Measurements from ENCODE around the gene TMEM63B. TPM values are rescaled to one million over a fixed set of nuclear protein-coding genes. Genes with fewer than 3 reads are reported as not detected.

TMEM63B gene
- total RNA-seq, 1 donor from 2014 or later = 51.2 TPM

DNA sequence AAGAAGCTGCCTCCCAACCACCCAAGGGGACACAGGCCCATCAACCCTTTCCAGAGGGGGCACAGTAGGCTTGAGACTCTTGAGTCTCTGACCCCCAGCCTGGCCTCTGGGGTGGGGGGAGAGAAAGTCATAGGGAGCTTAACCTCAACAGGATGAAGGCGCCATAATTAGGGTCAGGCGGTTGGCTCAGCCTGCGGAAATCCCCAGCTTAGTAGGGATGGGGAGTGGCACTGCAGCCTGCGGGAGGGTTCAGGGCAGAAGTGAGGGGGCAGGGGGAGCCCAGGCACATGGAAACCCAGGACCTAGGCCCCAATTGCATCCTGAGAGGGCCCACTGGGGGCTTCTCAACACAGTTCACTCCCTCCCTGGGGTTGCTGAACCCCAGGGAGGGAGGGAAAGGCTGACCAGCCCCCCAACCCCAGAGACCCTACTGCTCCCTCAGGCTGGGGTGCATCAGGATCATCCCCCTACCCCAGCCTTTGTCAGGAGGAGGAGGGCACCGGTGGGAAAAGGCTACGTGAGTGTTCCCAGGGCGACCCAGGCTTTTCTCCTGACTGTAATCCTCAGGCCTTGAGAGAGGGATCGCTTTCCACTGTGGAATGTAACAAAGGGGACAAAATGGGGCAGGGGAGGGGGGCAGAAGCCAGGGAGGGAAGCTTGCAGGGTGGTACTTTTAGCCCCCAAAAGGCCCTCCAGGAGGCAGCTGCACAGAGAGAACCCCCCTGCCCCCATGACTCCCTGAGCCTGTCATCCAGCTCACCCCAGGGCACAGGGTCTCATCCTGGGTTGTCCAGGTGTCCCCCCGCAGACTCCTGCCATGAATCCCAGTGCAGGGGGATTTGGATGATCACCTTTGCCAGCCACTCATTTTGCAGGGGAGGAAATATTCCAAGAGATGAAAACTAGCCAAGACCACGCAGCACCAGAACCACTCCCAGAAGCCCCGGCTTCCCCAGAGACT, 46.5 kb upstream of the TMEM63B start:
- no peak overlapping the region for H3K27ac Mint-ChIP-seq (ENCODE audit: unreplicated experiment)
- DNase-seq (ENCODE audit: low read depth, low spot score) = no peak
- no peaks in the 10 kb centered on the region for H3K36me3 Mint-ChIP-seq (ENCODE audit: low read depth)
- H3K4me1 Mint-ChIP-seq = peaks cover 15% of the 10 kb centered on the region
- H3K9me3 Mint-ChIP-seq = no peaks in the 10 kb centered on the region
- TF ChIP-seq, protein P1, sequence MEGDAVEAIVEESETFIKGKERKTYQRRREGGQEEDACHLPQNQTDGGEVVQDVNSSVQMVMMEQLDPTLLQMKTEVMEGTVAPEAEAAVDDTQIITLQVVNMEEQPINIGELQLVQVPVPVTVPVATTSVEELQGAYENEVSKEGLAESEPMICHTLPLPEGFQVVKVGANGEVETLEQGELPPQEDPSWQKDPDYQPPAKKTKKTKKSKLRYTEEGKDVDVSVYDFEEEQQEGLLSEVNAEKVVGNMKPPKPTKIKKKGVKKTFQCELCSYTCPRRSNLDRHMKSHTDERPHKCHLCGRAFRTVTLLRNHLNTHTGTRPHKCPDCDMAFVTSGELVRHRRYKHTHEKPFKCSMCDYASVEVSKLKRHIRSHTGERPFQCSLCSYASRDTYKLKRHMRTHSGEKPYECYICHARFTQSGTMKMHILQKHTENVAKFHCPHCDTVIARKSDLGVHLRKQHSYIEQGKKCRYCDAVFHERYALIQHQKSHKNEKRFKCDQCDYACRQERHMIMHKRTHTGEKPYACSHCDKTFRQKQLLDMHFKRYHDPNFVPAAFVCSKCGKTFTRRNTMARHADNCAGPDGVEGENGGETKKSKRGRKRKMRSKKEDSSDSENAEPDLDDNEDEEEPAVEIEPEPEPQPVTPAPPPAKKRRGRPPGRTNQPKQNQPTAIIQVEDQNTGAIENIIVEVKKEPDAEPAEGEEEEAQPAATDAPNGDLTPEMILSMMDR (conservative IDR thresholded peaks at IDR 0.05) = no peak
- peaks cover 10% of the 10 kb centered on the region for H3K27me3 Mint-ChIP-seq (ENCODE audit: low read depth)
- no peak overlapping the region for H3K4me3 Mint-ChIP-seq

- H3K36me3 Mint-ChIP-seq (ENCODE audit: low read depth) = no peaks in the 10 kb centered on the region
- no peak overlapping the region for H3K27ac Mint-ChIP-seq (ENCODE audit: unreplicated experiment)
- peaks cover 10% of the 10 kb centered on the region for H3K27me3 Mint-ChIP-seq (ENCODE audit: low read depth)
- TF ChIP-seq, protein P1 (conservative IDR thresholded peaks at IDR 0.05) = no peak
- no peak overlapping the region for H3K4me3 Mint-ChIP-seq
- no peaks in the 10 kb centered on the region for H3K9me3 Mint-ChIP-seq
- peaks cover 15% of the 10 kb centered on the region for H3K4me1 Mint-ChIP-seq
- DNase-seq (ENCODE audit: low read depth, low spot score) = no peak
Observed at GRCh38 chr6:44081753-44082152, 45.6 kb upstream of the TMEM63B start.

DNA sequence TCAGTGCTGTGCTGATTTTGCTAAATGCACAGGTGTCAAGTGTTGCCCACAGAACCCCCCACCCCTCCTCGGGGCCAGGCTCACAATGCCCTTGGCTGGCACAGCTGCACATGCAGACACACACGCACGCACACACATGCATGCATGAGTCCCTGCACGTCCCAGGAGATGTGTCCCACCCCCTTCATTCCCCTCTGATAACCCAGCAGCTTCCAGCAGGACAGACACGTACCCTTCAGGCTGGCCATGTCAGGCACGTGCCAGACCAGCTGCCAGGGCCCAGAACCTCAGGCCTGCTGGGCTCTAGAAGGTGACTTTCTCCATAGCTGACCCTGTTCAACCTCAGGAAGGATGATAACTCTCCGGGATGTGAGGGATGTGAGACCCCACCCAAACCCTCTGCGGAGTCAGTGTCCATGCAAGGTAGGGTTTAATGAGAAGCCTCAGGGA, 44.5 kb upstream of the TMEM63B start:
- no peaks in the 10 kb centered on the region for H3K9me3 Mint-ChIP-seq
- peaks cover 15% of the 10 kb centered on the region for H3K4me1 Mint-ChIP-seq
- H3K27me3 Mint-ChIP-seq (ENCODE audit: low read depth) = peaks cover 8% of the 10 kb centered on the region
- TF ChIP-seq, protein P1 (conservative IDR thresholded peaks at IDR 0.05) = no peak
- DNase-seq (ENCODE audit: low read depth, low spot score) = no peak
- no peak overlapping the region for H3K4me3 Mint-ChIP-seq
- H3K27ac Mint-ChIP-seq (ENCODE audit: unreplicated experiment) = peak overlapping the region; percentile 35
- no peaks in the 10 kb centered on the region for H3K36me3 Mint-ChIP-seq (ENCODE audit: low read depth)

DNA sequence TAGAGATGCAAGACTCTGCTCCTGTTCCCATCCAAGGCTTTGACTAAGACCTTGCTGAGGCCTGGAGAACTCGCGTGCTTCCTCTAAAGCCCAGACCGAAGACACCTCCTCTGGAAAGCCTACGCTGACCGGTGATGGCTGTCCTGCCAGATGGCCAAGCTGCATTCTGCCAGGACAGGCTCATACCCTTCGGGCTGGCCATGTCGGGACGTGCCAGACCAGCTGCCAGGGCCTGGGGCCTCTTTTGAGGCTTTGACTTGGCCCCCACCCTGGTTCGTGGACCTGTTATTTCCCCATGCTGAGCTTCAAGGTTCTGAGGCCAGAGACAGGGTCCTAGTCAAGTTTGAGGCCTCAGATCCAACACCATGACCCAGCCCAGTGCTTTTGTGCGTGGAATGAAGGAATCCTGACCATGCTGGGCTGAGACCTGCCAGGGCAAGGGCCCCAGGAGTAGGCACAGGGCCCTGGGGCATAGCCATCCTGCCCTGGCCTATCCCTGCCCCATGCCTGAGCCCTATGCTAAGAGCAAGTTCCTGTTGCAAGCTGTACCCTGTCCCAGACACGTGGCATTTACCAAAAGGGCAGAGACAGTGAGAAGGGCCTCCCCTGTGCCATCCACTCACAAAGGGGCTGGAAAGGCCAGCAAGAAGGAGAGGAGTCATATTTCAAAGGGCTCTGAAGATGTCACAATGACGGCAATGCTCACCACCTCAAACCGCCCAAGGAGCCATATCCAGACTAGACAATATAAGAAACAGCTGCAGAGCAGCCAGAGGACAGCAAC, 42.9 kb upstream of the TMEM63B start:
- Mint-ChIP-seq H3K36me3 (ENCODE audit: low read depth) (no peaks in the 10 kb centered on the region), H3K4me3 (peak overlapping the region; percentile 4), H3K27ac (ENCODE audit: unreplicated experiment) (peak overlapping the region; percentile 58), H3K27me3 (ENCODE audit: low read depth) (no peaks in the 10 kb centered on the region), H3K9me3 (no peaks in the 10 kb centered on the region), H3K4me1 (peaks cover 10% of the 10 kb centered on the region)
- no peak for DNase-seq (ENCODE audit: low read depth, low spot score)
- TF ChIP-seq, protein P1 (conservative IDR thresholded peaks at IDR 0.05) = no peak

GRCh38 chr6:44085219-44085618, 42.1 kb upstream of the TMEM63B start:
- TF ChIP-seq, protein P1 (conservative IDR thresholded peaks at IDR 0.05) = no peak
- no peak for DNase-seq (ENCODE audit: low read depth, low spot score)
- no peaks in the 10 kb centered on the region for H3K27me3 Mint-ChIP-seq (ENCODE audit: low read depth)
- no peaks in the 10 kb centered on the region for H3K9me3 Mint-ChIP-seq
- H3K36me3 Mint-ChIP-seq (ENCODE audit: low read depth) = no peaks in the 10 kb centered on the region
- H3K4me1 Mint-ChIP-seq = peaks cover 10% of the 10 kb centered on the region
- H3K27ac Mint-ChIP-seq (ENCODE audit: unreplicated experiment) = no peak overlapping the region
- H3K4me3 Mint-ChIP-seq = no peak overlapping the region
